A673 (cell line): ENCODE data around the gene TMOD3. TPM values are rescaled to one million over a fixed set of nuclear protein-coding genes. Genes with fewer than 3 reads are reported as not detected.

Experiments used
- BruUV-seq: library from RNA; stranded (reverse); fragments of 400-500 nt; replicated peaks from 2 replicates; lab custom pipeline; 2021; lab: Mats Ljungman, UMichigan
- CTCF ChIA-PET: fragments of 300-600 bp; sonication (Branson Sonifier 250); formaldehyde crosslinking; loops from one replicate; lab custom pipeline; 2022; ENCODE audit warnings: antibody characterized with exemption; lab: Charles Lee
- POLR2A ChIA-PET: fragments of 300-600 bp; sonication (Branson Sonifier 250); formaldehyde crosslinking; loops from one replicate; lab custom pipeline; 2022; ENCODE audit warnings: antibody characterized with exemption; ENCODE audit not compliant: low non-redundant PET; lab: Charles Lee
- DNase-seq: peaks from one replicate; pipeline ENCODE4 v3.0.0-alpha.2; 2015; ENCODE audit warnings: low spot score
- H3K27ac ChIP-seq: fragments of 200-600 bp; sonication (generic); 2 replicates; pipeline ENCODE4 v1.5.1; 2016; ENCODE audit warnings: mixed run types, low read depth, mild to moderate bottlenecking, mixed read lengths, antibody characterized with exemption, low read length; ENCODE audit not compliant: poor library complexity, severe bottlenecking
- H3K27me3 ChIP-seq: fragments of 200-600 bp; sonication (generic); replicated peaks from 2 replicates; pipeline ENCODE4 v1.6.1; 2017; ENCODE audit warnings: mixed run types, low read depth, mild to moderate bottlenecking, mixed read lengths, antibody characterized with exemption, low read length; ENCODE audit not compliant: insufficient read depth, poor library complexity
- H3K36me3 ChIP-seq: fragments of 200-600 bp; sonication (generic); 2 replicates; pipeline ENCODE4 v1.6.1; 2016; ENCODE audit warnings: mixed run types, mild to moderate bottlenecking, mixed read lengths, antibody characterized with exemption, low read length; ENCODE audit not compliant: insufficient read depth, poor library complexity, severe bottlenecking
- H3K4me1 ChIP-seq: fragments of 200-600 bp; sonication (generic); 2 replicates; pipeline ENCODE4 v1.6.1; 2017; ENCODE audit warnings: mixed run types, mild to moderate bottlenecking, mixed read lengths, antibody characterized with exemption, low read length; ENCODE audit not compliant: insufficient read depth, poor library complexity, severe bottlenecking
- H3K4me3 ChIP-seq: fragments of 200-600 bp; sonication (generic); 2 replicates; pipeline ENCODE4 v1.5.1; 2016; ENCODE audit warnings: low read depth, mixed run types, mild to moderate bottlenecking, mixed read lengths, low read length; ENCODE audit not compliant: poor library complexity, severe bottlenecking
- H3K9me3 ChIP-seq: fragments of 200-600 bp; sonication (generic); 2 replicates; pipeline ENCODE4 v1.6.1; 2016; ENCODE audit warnings: mixed run types, low read depth, mild to moderate bottlenecking, mixed read lengths, antibody characterized with exemption, low read length; ENCODE audit not compliant: poor library complexity, severe bottlenecking
- EZH2 ChIP-seq: fragments of 200-600 bp; sonication (generic); IDR thresholded peaks from 2 replicates; pipeline ENCODE4 v1.6.1; 2017; ENCODE audit warnings: borderline replicate concordance, low read depth, mild to moderate bottlenecking, mixed read lengths, antibody characterized with exemption, low read length; ENCODE audit not compliant: poor library complexity, severe bottlenecking
- intact Hi-C: fragments of 100-400 bp; cut with micrococcal nuclease; formaldehyde crosslinking; loops from one replicate; pipeline ENCODE4 v1.10.0; 2022; ENCODE audit not compliant: unreplicated experiment
- total RNA-seq: library from RNA; stranded (reverse); gene quantifications from 2 replicates; pipeline ENCODE4 v1.2.3, GENCODE V29; 2021
- TF ChIP-seq, protein P1 (sequence below): fragments of 300-800, 200-600 bp; sonication (generic); conservative IDR thresholded peaks from 2 replicates; pipeline ENCODE4 v1.5.1; 2017; ENCODE audit warnings: low read depth, mild to moderate bottlenecking, antibody characterized with exemption, low read length, moderate library complexity, mixed read lengths

The TMOD3 gene
- total RNA-seq, 1 experiment from 2014 or later, result 66.6 TPM

DNA sequence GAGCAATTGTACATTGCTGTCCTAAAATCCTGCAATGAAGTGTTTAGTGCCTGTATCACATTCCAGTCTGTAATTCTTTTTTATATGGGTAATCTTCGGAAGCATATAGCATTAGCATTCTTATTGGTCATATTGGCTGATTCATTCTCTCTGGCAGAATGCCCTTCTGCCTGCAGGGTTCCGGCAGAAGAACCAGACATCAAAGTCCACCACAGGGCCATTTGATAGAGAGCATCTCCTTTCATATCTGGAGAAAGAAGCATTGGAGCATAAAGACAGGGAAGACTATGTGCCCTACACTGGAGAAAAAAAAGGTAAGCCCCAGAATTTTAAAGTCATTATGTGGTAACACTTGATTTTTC is 39.6 kb downstream of the TMOD3 start:
- peak overlapping the region; percentile 66 for H3K27ac ChIP-seq
- no peak overlapping the region for H3K4me3 ChIP-seq
- ChIA-PET CTCF (no interaction called here), POLR2A (no interaction called here)
- peak; percentile 83 for DNase-seq
- intact Hi-C loops, result no loop called here
- H3K4me1 ChIP-seq, result peaks cover 20% of the 10 kb centered on the region
- BruUV-seq, result no TSS peak
- peaks cover 16% of the 10 kb centered on the region for H3K36me3 ChIP-seq
- no peak for TF ChIP-seq EZH2
- TF ChIP-seq, protein P1, sequence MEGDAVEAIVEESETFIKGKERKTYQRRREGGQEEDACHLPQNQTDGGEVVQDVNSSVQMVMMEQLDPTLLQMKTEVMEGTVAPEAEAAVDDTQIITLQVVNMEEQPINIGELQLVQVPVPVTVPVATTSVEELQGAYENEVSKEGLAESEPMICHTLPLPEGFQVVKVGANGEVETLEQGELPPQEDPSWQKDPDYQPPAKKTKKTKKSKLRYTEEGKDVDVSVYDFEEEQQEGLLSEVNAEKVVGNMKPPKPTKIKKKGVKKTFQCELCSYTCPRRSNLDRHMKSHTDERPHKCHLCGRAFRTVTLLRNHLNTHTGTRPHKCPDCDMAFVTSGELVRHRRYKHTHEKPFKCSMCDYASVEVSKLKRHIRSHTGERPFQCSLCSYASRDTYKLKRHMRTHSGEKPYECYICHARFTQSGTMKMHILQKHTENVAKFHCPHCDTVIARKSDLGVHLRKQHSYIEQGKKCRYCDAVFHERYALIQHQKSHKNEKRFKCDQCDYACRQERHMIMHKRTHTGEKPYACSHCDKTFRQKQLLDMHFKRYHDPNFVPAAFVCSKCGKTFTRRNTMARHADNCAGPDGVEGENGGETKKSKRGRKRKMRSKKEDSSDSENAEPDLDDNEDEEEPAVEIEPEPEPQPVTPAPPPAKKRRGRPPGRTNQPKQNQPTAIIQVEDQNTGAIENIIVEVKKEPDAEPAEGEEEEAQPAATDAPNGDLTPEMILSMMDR, result no peak
- peaks cover 6% of the 10 kb centered on the region for H3K9me3 ChIP-seq
- no peaks in the 10 kb centered on the region for H3K27me3 ChIP-seq

DNA sequence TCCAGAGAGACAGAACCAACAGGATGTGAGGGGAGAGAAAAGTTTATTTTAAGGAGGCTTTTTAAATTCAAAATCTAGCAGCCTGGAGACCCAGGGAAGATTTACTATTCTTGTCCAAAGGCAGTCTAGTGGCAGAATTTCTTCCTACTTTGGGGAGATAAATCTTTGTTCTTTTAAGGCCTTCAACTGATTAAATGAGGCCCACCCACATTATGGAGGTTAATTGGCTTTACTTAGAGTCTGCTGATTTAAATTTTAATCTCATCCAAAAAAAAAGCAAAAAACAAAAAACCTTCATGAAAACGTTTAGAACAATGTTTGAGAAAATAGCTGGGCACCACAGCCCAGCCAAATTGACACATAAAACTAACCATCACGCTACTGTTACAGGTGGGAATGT is 41.3 kb downstream of the TMOD3 start:
- intact Hi-C loops, result no loop called here

DNA sequence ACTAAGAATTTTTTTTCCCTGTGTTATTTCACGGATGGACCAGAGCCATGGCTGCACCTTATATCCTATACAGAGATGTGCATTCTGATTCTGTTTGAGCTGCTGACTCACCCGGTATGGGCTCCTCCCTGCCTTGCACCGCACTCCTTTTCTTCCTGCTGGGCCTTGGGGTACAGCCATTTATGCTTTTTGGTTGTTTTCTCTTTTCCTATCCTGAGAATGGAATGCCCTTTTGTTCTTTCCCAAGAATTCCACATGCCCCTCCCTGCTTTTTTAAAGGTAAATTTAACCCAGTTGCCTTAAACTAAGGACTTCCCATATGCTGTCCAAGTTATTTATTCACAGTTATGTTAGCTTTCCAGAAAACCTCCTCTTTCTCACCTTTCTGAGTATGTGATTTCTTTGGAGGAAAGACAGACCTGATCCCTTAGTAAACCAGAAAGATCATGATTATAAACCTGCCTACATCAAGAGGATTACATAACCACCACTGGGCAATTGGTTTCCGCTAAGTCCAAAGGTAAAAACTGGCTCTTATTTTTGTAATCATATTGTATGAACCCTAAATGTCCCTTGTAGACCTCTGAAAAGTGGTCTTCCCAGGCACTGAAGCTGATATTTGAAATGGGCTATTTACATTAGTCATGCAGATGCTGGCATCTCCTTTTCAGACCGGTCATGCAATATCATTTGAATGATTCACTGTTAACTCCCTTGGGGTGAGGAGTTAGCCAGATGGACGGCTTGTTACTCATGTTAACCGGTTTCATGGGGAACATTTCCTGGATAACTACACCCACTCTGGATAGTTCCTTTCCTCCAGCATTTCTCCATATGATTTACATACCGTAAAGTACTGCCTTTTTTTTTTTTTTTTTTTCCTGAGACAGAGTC is 45.5 kb downstream of the TMOD3 start:
- peak; percentile 87 for DNase-seq
- ChIA-PET POLR2A (no interaction called here), CTCF (interaction anchor here (0.5 kb wide), 1 partner anchor 146 kb away, joined by 14 read pairs; no protein-coding TSS in a partner anchor)
- Histone ChIP-seq H3K9me3 (peaks cover 6% of the 10 kb centered on the region), H3K4me3 (no peak overlapping the region), H3K4me1 (peaks cover 27% of the 10 kb centered on the region), H3K27ac (peak overlapping the region; percentile 58), H3K36me3 (peaks cover 6% of the 10 kb centered on the region), H3K27me3 (no peaks in the 10 kb centered on the region)
- intact Hi-C loops, result no loop called here
- no peak for TF ChIP-seq EZH2
- TF ChIP-seq, protein P1, result no peak
- BruUV-seq, result no TSS peak

More for the DNA sequence above, 41.3 kb downstream of the TMOD3 start:
- no peaks in the 10 kb centered on the region for H3K27me3 ChIP-seq
- H3K4me1 ChIP-seq, result peaks cover 33% of the 10 kb centered on the region
- BruUV-seq, result no TSS peak
- peaks cover 6% of the 10 kb centered on the region for H3K9me3 ChIP-seq
- H3K36me3 ChIP-seq, result peaks cover 6% of the 10 kb centered on the region
- no peak overlapping the region for H3K27ac ChIP-seq
- DNase-seq, result no peak
- CTCF ChIA-PET, result no interaction called here
- POLR2A ChIA-PET, result no interaction called here
- no peak for TF ChIP-seq EZH2
- TF ChIP-seq, protein P1, result no peak
- H3K4me3 ChIP-seq, result no peak overlapping the region
